ENCODE data around the gene NR1D1. TPM values are rescaled to one million over a fixed set of nuclear protein-coding genes. Genes with fewer than 3 reads are reported as not detected.

The NR1D1 gene
- total RNA-seq (2021; ENCODE audit: unreplicated experiment) (8.8 TPM), Bru-seq, nascent RNA (percentile 57 among the genes with signal in this experiment), BruChase-seq, experiment 1, labeled RNA remaining after a 2-hour chase (percentile 59 among the genes with signal in this experiment), BruChase-seq, experiment 2, labeled RNA remaining after a 6-hour chase (percentile 54 among the genes with signal in this experiment)
- 8.6 TPM for polyA plus RNA-seq (2012; ENCODE audit: insufficient read length)
- long read RNA-seq, partial matches to known transcripts: 4 of 11 reads
- long read RNA-seq, other reads (novel, unspliced or antisense): 4 of 11 reads

DNA sequence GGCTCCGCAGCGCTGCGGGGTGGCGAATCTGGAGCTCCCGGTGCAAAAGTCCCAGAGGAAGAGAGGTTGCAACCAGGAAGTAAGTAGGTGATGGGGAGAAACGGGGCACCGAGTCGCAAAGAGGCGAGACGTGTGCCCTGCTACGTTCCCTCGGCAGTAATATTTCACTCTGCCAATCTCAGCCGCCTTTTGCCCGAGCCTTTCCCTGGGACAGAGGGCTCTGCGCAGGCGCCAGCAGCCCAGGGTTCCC, at the start of gene NR1D1:
NR1D1 (minus strand) TSS at position 171 of the 250 bp plus-strand sequence. CDS start 495 bp downstream, outside the sequence.
- no peaks in the 10 kb centered on the region for H3K27me3 ChIP-seq (ENCODE audit: control insufficient read depth, insufficient read depth, low read length)
- no TSS peak for BruUV-seq (replicated peaks)
- ATAC-seq (no peak), DNase-seq (ENCODE audit: low read depth, low spot score) (no peak)
- peak within 1 kb of the TSS; percentile 87 to 98 for H3K4me3 ChIP-seq (ENCODE audit: low read depth in 2 of 2, low read length in 2 of 2)
- H3K27ac ChIP-seq (ENCODE audit: low read length): peak within 1 kb of the TSS; percentile 89
- in situ Hi-C loops (cut with HindIII; ENCODE audit: low pct_unique_long_range_greater_than_20kb, low sequenced_read_pairs) (no loop called here), intact Hi-C loops (cut with micrococcal nuclease; ENCODE audit: unreplicated experiment) (no loop called here)
- TF ChIP-seq SIN3A (IDR thresholded peaks at IDR 0.05; ENCODE audit: borderline replicate concordance, insufficient read depth, low read depth, low read length) (0 out of 2 replicates have a peak, but pooled peaks have one; percentile 91), TCF7L2 (IDR thresholded peaks at IDR 0.05; ENCODE audit: low read depth, low read length) (no peak), POLR2AphosphoS5 (IDR thresholded peaks at IDR 0.05; ENCODE audit: low read depth, low read length) (peak; percentile 81; the same call in 1 of the 2 replicates), REST (IDR thresholded peaks at IDR 0.05; ENCODE audit: insufficient read depth in 1 of 2, low read depth in 2 of 2, low read length in 1 of 2) (0 out of 4 replicates have a peak, but pooled peaks of 1 of the 2 experiments have one; percentile 43)
- TF ChIP-seq, protein P1, sequence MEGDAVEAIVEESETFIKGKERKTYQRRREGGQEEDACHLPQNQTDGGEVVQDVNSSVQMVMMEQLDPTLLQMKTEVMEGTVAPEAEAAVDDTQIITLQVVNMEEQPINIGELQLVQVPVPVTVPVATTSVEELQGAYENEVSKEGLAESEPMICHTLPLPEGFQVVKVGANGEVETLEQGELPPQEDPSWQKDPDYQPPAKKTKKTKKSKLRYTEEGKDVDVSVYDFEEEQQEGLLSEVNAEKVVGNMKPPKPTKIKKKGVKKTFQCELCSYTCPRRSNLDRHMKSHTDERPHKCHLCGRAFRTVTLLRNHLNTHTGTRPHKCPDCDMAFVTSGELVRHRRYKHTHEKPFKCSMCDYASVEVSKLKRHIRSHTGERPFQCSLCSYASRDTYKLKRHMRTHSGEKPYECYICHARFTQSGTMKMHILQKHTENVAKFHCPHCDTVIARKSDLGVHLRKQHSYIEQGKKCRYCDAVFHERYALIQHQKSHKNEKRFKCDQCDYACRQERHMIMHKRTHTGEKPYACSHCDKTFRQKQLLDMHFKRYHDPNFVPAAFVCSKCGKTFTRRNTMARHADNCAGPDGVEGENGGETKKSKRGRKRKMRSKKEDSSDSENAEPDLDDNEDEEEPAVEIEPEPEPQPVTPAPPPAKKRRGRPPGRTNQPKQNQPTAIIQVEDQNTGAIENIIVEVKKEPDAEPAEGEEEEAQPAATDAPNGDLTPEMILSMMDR (IDR thresholded peaks at IDR 0.05): no peak
- H3K4me1 ChIP-seq (ENCODE audit: control insufficient read depth, insufficient read depth, low read length): peaks cover 32% of the 10 kb centered on the region
- POLR2A ChIA-PET: interaction anchor here (0.8 to 1.6 kb wide), 3 partner anchors 13 to 66 kb away, joined by 3 to 13 read pairs (median 3); no protein-coding TSS in a partner anchor
- CTCF ChIA-PET: interaction anchor here (1.0 to 1.3 kb wide), 4 partner anchors 11 to 82 kb away, joined by 3 to 7 read pairs (median 4); no protein-coding TSS in a partner anchor
- no peaks in the 10 kb centered on the region for H3K36me3 ChIP-seq (ENCODE audit: control insufficient read depth, insufficient read depth, low read length)
- no peaks in the 10 kb centered on the region for H3K9me3 ChIP-seq (ENCODE audit: control insufficient read depth, insufficient read depth, low read depth, low read length)

DNA sequence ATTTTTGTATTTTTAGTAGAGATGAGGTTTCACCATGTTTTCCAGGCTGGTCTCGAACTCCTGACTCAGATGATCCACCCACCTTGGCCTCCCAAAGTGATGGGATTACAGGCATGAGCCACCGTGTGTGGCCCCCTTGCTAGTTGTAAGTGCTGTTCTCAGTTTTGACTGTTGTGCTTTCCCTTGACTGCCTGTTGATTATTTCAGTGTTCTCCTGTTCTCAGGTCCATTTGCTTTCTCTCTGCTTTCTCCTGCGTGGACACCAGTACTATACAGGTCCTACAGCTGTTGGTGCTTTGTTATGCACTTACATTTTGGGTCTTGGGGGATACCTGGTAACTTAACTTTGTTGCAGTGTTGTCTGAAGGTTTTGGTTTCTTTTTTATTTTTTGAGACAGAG, 48.1 kb upstream of the NR1D1 start:
- Histone ChIP-seq H3K27ac (ENCODE audit: low read length) (no peak overlapping the region), H3K36me3 (ENCODE audit: control insufficient read depth, insufficient read depth, low read length) (peaks cover 13% of the 10 kb centered on the region), H3K9me3 (ENCODE audit: control insufficient read depth, insufficient read depth, low read depth, low read length) (no peaks in the 10 kb centered on the region), H3K27me3 (ENCODE audit: control insufficient read depth, insufficient read depth, low read length) (no peaks in the 10 kb centered on the region), H3K4me3 (ENCODE audit: low read depth in 2 of 2, low read length in 2 of 2) (no peak overlapping the region), H3K4me1 (ENCODE audit: control insufficient read depth, insufficient read depth, low read length) (no peaks in the 10 kb centered on the region)
- BruUV-seq (replicated peaks): no TSS peak
- no peak for ATAC-seq
- in situ Hi-C loops (cut with HindIII; ENCODE audit: low pct_unique_long_range_greater_than_20kb, low sequenced_read_pairs): no loop called here
- ChIA-PET CTCF (interaction anchor here (0.7 kb wide), 1 partner anchor 114 kb away, joined by 3 read pairs; no protein-coding TSS in a partner anchor), POLR2A (interaction anchor here (0.5 kb wide), 1 partner anchor 8 kb away, joined by 5 read pairs; the partner anchor contains the start of gene CASC3)
- DNase-seq (ENCODE audit: low read depth, low spot score): no peak
- TF ChIP-seq, protein P1 (IDR thresholded peaks at IDR 0.05): no peak
- no peak for TF ChIP-seq SIN3A (IDR thresholded peaks at IDR 0.05; ENCODE audit: borderline replicate concordance, insufficient read depth, low read depth, low read length)
- no peak for TF ChIP-seq REST (IDR thresholded peaks at IDR 0.05; ENCODE audit: insufficient read depth in 1 of 2, low read depth in 2 of 2, low read length in 1 of 2)
- TF ChIP-seq POLR2AphosphoS5 (IDR thresholded peaks at IDR 0.05; ENCODE audit: low read depth, low read length): no peak
- no peak for TF ChIP-seq TCF7L2 (IDR thresholded peaks at IDR 0.05; ENCODE audit: low read depth, low read length)
- intact Hi-C loops (cut with micrococcal nuclease; ENCODE audit: unreplicated experiment): no loop called here
